HEK293T (cell line): ENCODE data around the gene IGDCC3.

ENCODE experiments used
- ARNT ChIP-seq: fragments of 450-650 bp; IDR thresholded peaks from 2 replicates; pipeline ENCODE4 v1.6.1; 2017; ENCODE audit warnings: mild to moderate bottlenecking
- BHLHE40 ChIP-seq: fragments of 450-650 bp; IDR thresholded peaks from 2 replicates; pipeline ENCODE4 v1.6.1; 2016; ENCODE audit warnings: mild to moderate bottlenecking, moderate library complexity, borderline replicate concordance
- FOXA1 ChIP-seq: fragments of 450-650 bp; IDR thresholded peaks from 2 replicates; pipeline ENCODE4 v1.6.1; 2016; ENCODE audit warnings: mild to moderate bottlenecking
- FOXK2 ChIP-seq: fragments of 450-650 bp; IDR thresholded peaks from 2 replicates; pipeline ENCODE4 v1.6.1; 2016; ENCODE audit warnings: mild to moderate bottlenecking
- FOXM1 ChIP-seq: fragments of 450-650 bp; IDR thresholded peaks from 2 replicates; pipeline ENCODE4 v1.6.1; 2017; ENCODE audit warnings: mild to moderate bottlenecking, borderline replicate concordance
- LEF1 ChIP-seq: fragments of 450-650 bp; IDR thresholded peaks from 2 replicates; pipeline ENCODE4 v1.6.1; 2017; ENCODE audit warnings: mild to moderate bottlenecking, borderline replicate concordance
- NFRKB ChIP-seq: fragments of 450-650 bp; IDR thresholded peaks from 2 replicates; pipeline ENCODE4 v1.6.1; 2016; ENCODE audit warnings: mild to moderate bottlenecking, moderate library complexity
- PKNOX1 ChIP-seq: fragments of 450-650 bp; IDR thresholded peaks from 2 replicates; pipeline ENCODE4 v1.6.1; 2016
- SP1 ChIP-seq: fragments of 450-650 bp; IDR thresholded peaks from 2 replicates; pipeline ENCODE4 v1.6.1; 2017
- TARDBP ChIP-seq: fragments of 450-650 bp; IDR thresholded peaks from 2 replicates; pipeline ENCODE4 v1.6.1; 2016

GRCh38 chr15:65344214-65344913 is 33.4 kb downstream of the IGDCC3 start:
- TF ChIP-seq TARDBP (no peak), FOXA1 (no peak), FOXM1 (no peak), FOXK2 (no peak), SP1 (no peak), LEF1 (no peak), BHLHE40 (no peak), NFRKB (no peak), ARNT (no peak), PKNOX1 (no peak)
